Fibroblast of lung (primary cell): ENCODE results near the gene DLGAP1.

Experiments used
- EZH2 ChIP-seq: IDR thresholded peaks from 2 replicates; pipeline ENCODE4 v1.5.1; 2012; ENCODE audit warnings: low read length, control low read depth, mild to moderate bottlenecking; ENCODE audit errors: missing control alignments
- TF ChIP-seq, protein P1 (sequence below), 2 donors: IDR thresholded peaks in 1 of 2; conservative IDR thresholded peaks in 1 of 2; 1 replicate in 1 of 2; 2 replicates in 1 of 2; pipeline ENCODE4 v1.5.1; 2011 to 2012; ENCODE audit warnings: low read length in 2 of 2, control low read depth in 1 of 2, inconsistent platforms in 1 of 2, low read depth in 1 of 2, mild to moderate bottlenecking in 1 of 2

DNA sequence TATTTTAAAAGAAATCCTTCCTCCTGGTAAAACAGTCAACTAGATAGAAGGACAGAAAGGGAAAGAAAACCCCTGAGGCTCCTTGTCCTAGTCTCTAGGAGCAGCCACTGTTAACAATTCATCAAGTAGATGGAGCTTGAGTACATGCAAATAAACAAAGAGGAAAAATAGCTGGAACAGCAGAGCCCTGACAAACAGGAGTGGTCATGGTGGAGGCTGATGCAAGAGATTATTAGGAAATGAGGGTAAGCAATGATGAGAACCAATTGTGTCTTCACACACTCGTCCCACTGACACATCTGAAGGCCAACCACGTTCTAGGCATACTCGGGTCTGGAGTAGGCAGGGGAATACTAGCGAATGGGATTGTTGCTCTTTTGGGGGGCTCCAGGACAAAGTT is 9.2 kb downstream of the DLGAP1 start:
- TF ChIP-seq, protein P1, sequence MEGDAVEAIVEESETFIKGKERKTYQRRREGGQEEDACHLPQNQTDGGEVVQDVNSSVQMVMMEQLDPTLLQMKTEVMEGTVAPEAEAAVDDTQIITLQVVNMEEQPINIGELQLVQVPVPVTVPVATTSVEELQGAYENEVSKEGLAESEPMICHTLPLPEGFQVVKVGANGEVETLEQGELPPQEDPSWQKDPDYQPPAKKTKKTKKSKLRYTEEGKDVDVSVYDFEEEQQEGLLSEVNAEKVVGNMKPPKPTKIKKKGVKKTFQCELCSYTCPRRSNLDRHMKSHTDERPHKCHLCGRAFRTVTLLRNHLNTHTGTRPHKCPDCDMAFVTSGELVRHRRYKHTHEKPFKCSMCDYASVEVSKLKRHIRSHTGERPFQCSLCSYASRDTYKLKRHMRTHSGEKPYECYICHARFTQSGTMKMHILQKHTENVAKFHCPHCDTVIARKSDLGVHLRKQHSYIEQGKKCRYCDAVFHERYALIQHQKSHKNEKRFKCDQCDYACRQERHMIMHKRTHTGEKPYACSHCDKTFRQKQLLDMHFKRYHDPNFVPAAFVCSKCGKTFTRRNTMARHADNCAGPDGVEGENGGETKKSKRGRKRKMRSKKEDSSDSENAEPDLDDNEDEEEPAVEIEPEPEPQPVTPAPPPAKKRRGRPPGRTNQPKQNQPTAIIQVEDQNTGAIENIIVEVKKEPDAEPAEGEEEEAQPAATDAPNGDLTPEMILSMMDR (conservative IDR thresholded peaks at IDR 0.05 in 1 of 2, IDR thresholded peaks at IDR 0.05 in 1 of 2; ENCODE audit: low read depth in 1 of 2, low read length in 2 of 2), result no peak
- TF ChIP-seq EZH2, result no peak
